CD4-positive, alpha-beta T cell treated with Interleukin-17A for 1 hour (primary cell): ENCODE measurements around the gene ERCC6L.

Source experiments
- DNase-seq: peaks from one replicate; pipeline ENCODE4 v3.0.0-alpha.2; 2020

The ERCC6L gene

GRCh38 chrX:72158773-72159172, 80.1 kb downstream of the ERCC6L start:
- no peak for DNase-seq
